HUES64 (cell line): ENCODE data around the gene CNEP1R1.

Experiments used
- H3K27ac ChIP-seq: 2 replicates; pipeline ENCODE4 v1.7.0; 2013; ENCODE audit warnings: low read depth, low read length, inconsistent platforms
- H3K27me3 ChIP-seq: 2 replicates; pipeline ENCODE4 v1.6.1; 2013; ENCODE audit warnings: mild to moderate bottlenecking, low read length; ENCODE audit not compliant: insufficient read depth
- H3K36me3 ChIP-seq: 2 replicates; pipeline ENCODE4 v1.6.1; 2013; ENCODE audit warnings: mild to moderate bottlenecking, low read length; ENCODE audit not compliant: insufficient read depth
- H3K4me1 ChIP-seq: 2 replicates; pipeline ENCODE4 v1.6.1; 2013; ENCODE audit warnings: mild to moderate bottlenecking, low read length, moderate library complexity; ENCODE audit not compliant: insufficient read depth
- H3K4me3 ChIP-seq: 2 replicates; pipeline ENCODE4 v1.5.1; 2013; ENCODE audit warnings: mild to moderate bottlenecking, low read length, moderate library complexity
- H3K9ac ChIP-seq: 2 replicates; pipeline ENCODE4 v1.6.1; 2013; ENCODE audit warnings: mild to moderate bottlenecking, low read depth, low read length
- H3K9me3 ChIP-seq: 2 replicates; pipeline ENCODE4 v1.6.1; 2013; ENCODE audit warnings: low read depth, low read length; ENCODE audit not compliant: insufficient read depth
- WGBS: fragments of 150-250, 120-280 bp; methylation state at CpG from one replicate; pipeline ENCODE4 v1.1.7; 2013; ENCODE audit warnings: missing lambda C conversion rate; 5-methylcytosine and 5-hydroxymethylcytosine counted together

CNEP1R1 gene

DNA sequence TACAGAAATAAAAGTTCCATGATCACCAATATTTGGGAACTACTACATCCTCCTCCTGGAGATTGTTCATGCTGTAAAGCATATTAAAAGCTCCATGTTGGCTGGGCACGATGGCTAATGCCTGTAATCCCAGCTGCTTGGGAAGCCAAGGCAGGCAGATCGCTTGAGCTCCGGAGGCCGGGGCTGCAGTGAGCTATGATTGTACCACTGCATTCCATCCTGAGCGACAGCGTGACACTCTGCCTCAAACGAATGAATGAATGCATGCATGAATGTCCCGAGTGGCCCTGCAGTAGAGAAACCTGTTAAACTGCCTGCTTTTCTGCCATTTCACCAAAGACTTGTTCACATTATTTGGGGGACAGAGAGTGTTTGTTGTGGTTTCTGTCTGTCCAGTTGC is 15.0 kb downstream of the CNEP1R1 start:
- H3K4me3 ChIP-seq = no peak overlapping the region
- H3K27ac ChIP-seq = no peak overlapping the region
- H3K9ac ChIP-seq = no peak overlapping the region
- H3K27me3 ChIP-seq = no peaks in the 10 kb centered on the region
- 0 out of 2 replicates have a peak, but pooled peaks cover 4% of the 10 kb centered on the region for H3K4me1 ChIP-seq
- H3K36me3 ChIP-seq = peaks cover 23% of the 10 kb centered on the region
- no peaks in the 10 kb centered on the region for H3K9me3 ChIP-seq
- WGBS = 79% methylated on average over 8 of the region's 8 CpGs

DNA sequence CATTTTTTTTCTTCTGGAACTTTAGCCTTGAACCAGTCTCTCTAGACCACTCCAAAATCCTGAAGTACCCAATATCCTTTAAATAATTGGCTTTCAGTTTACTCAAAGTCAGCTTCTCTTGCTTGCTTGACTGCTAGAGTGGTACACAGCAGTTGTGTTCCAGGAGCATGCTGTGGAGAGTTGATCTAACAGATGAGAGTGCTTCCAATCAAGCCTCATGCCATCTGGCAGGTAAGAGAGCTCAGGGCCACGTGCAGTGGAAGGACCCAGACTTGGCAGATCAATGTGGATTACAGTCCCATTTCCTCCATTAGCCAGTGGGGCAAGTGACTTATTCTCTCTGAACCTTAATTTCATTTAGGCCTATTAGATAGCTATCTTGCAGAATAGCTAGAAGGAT is 15.7 kb downstream of the CNEP1R1 start:
- H3K36me3 ChIP-seq = peaks cover 16% of the 10 kb centered on the region
- no peak overlapping the region for H3K4me3 ChIP-seq
- WGBS = 60% methylated on average over 1 of the region's 1 CpG
- no peak overlapping the region for H3K27ac ChIP-seq
- H3K9ac ChIP-seq = no peak overlapping the region
- H3K27me3 ChIP-seq = no peaks in the 10 kb centered on the region
- no peaks in the 10 kb centered on the region for H3K9me3 ChIP-seq
- 0 out of 2 replicates have a peak, but pooled peaks cover 4% of the 10 kb centered on the region for H3K4me1 ChIP-seq

DNA sequence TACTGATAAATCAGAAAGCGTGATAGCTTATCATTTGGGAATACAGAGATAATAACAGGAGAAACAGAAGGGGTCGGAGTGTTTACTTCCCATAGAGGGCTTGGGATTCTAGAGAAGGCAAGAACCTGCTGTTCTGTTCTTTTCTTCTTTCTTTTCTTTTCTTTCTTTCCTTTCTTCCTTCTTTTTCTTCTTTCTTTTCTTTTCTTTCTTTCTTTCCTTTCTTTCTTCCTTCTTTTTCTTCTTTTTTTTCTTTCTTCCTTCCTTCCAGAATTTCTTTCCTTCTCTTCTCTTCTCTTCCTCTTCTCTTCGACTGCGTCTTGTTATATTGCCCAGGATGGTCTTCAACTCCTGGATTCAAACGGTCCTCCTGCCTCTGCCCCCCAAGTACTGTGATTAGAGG is 18.3 kb downstream of the CNEP1R1 start:
- Histone ChIP-seq H3K9me3 (no peaks in the 10 kb centered on the region), H3K4me1 (0 out of 2 replicates have a peak, but pooled peaks cover 4% of the 10 kb centered on the region), H3K9ac (no peak overlapping the region), H3K4me3 (no peak overlapping the region), H3K27me3 (no peaks in the 10 kb centered on the region), H3K36me3 (no peaks in the 10 kb centered on the region), H3K27ac (no peak overlapping the region)
- WGBS = 90% methylated on average over 5 of the region's 5 CpGs

DNA sequence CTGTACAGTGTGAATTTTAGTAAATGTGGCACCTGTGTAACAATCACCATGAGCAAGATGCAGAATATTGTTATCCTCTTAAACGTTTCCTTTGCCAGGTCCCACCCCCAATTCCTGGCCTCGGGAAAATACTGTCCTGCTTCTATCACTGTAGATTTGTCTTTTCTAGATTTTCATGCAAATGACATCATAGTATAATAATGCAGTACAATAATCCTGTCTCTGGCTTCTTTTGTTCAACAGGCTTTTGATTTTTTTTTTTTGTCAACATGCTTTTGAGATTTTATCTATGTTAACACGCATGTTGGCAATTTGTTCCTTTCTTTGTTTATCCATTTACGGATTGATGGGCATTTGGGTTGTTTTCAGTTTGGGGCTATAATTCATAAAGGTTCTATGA is 20.4 kb downstream of the CNEP1R1 start:
- Histone ChIP-seq H3K36me3 (no peaks in the 10 kb centered on the region), H3K9ac (no peak overlapping the region), H3K27me3 (no peaks in the 10 kb centered on the region), H3K4me3 (no peak overlapping the region), H3K4me1 (no peaks in the 10 kb centered on the region), H3K27ac (no peak overlapping the region), H3K9me3 (no peaks in the 10 kb centered on the region)
- WGBS = 89% methylated on average over 4 of the region's 4 CpGs

DNA sequence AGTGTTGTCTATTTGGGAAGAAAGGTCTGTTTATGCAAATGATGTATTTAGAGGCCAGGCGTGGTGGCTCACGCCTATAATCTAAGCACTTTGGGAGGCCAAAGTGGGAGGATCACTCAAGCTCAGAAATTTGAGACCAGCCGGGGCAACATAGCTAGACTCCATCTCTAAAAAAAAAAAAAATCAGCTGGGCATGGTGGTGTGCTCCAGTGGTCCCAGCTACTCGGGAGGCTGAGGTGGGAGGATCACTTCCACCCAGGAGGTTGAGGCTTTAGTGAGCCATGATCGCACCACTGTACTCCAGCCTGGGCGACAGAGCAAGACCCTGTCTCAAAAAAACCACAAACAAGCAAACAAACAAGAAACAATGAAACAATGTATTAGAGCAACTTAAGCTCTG is 21.8 kb downstream of the CNEP1R1 start:
- 94% methylated on average over 6 of the region's 6 CpGs for WGBS
- H3K9me3 ChIP-seq = no peaks in the 10 kb centered on the region
- H3K27ac ChIP-seq = no peak overlapping the region

DNA sequence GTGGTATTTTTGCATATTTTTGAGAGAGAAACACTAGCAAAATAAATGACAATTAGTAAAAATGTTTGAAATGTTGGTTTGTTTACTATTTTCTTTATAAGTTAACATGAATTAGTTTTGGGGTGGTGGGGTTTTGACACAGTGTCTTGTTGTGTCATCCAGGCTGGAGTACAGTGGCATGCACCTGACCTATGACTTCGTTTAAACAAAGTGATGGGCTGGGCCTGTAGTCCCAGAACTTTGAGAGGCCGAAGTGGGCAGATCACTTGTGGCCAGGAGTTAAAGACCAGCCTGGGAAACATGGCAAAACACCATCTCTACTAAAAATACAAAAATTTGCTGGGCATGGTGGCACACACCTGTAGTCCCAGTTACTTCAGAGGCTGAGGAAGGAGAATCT is 22.8 kb downstream of the CNEP1R1 start:
- WGBS = 91% methylated on average over 2 of the region's 2 CpGs
- Histone ChIP-seq H3K4me1 (no peaks in the 10 kb centered on the region), H3K27me3 (no peaks in the 10 kb centered on the region), H3K9me3 (no peaks in the 10 kb centered on the region), H3K36me3 (no peaks in the 10 kb centered on the region), H3K9ac (no peak overlapping the region), H3K27ac (no peak overlapping the region), H3K4me3 (no peak overlapping the region)

More for the DNA sequence above, 21.8 kb downstream of the CNEP1R1 start:
- no peaks in the 10 kb centered on the region for H3K27me3 ChIP-seq
- H3K4me3 ChIP-seq = no peak overlapping the region
- H3K36me3 ChIP-seq = no peaks in the 10 kb centered on the region
- H3K9ac ChIP-seq = no peak overlapping the region
- H3K4me1 ChIP-seq = no peaks in the 10 kb centered on the region

DNA sequence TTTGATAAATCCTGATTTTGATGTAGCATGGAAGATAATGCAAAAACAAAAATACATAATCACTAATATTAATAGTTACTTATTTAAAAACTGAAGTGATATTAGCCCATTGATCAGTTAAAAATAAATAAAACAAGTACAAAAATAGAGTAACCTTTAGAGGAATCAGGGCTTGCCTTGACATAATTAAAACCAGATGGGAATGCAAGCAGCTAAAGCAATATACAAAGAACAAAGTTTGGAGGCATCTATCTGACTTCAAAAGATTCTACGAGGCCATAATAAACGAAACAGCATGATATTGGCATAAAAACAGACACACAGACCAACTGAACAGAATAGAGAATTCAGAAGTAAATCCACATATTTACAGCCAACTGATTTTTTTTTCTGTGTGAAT is 25.8 kb downstream of the CNEP1R1 start:
- no peak overlapping the region for H3K9ac ChIP-seq
- H3K9me3 ChIP-seq = no peaks in the 10 kb centered on the region
- WGBS = 81% methylated on average over 2 of the region's 2 CpGs
- no peak overlapping the region for H3K27ac ChIP-seq
- H3K27me3 ChIP-seq = no peaks in the 10 kb centered on the region
- H3K4me3 ChIP-seq = no peak overlapping the region
- H3K36me3 ChIP-seq = no peaks in the 10 kb centered on the region
- no peaks in the 10 kb centered on the region for H3K4me1 ChIP-seq

GRCh38 chr16:50056226-50056625 is 31.2 kb downstream of the CNEP1R1 start:
- 91% methylated on average over 3 of the region's 4 CpGs for WGBS
- Histone ChIP-seq H3K36me3 (no peaks in the 10 kb centered on the region), H3K4me3 (no peak overlapping the region), H3K27ac (no peak overlapping the region), H3K4me1 (no peaks in the 10 kb centered on the region), H3K9me3 (no peaks in the 10 kb centered on the region), H3K9ac (no peak overlapping the region), H3K27me3 (no peaks in the 10 kb centered on the region)

DNA sequence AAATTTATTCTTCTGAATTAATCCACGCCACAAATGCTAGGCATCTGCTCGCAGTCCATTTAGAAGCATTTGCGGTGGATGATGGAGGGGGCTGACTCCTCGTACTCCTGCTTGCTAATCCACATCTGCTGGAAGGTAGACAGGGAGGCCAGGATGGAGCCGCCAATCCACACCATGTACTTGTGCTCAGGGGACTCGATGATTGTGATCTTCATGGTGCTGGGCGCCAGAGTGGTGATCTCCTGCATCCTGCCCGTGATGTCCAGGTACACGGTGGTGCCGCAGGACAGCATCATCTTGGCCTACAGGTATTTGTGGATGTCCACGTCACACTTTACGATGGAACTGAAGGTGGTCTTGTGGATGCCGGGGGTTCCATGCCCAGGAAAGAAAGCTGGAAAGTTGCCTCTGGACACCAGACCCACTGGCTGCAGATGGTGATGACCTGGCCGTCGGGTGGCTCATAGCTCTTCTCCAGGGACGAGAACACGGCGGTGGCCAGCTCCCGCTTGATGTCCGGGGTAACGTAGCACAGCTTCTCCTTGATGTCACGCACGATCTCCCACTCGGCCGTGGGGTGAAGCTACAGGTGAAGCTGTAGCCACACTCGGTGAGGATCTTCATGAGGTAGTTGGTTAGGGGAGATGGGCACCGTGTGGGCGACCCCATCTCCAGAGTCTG is 33.2 kb downstream of the CNEP1R1 start:
- Histone ChIP-seq H3K4me1 (no peaks in the 10 kb centered on the region), H3K27ac (no peak overlapping the region), H3K9me3 (no peaks in the 10 kb centered on the region), H3K36me3 (no peaks in the 10 kb centered on the region), H3K27me3 (no peaks in the 10 kb centered on the region), H3K4me3 (no peak overlapping the region), H3K9ac (no peak overlapping the region)
- 96% methylated on average over 28 of the region's 28 CpGs for WGBS

DNA sequence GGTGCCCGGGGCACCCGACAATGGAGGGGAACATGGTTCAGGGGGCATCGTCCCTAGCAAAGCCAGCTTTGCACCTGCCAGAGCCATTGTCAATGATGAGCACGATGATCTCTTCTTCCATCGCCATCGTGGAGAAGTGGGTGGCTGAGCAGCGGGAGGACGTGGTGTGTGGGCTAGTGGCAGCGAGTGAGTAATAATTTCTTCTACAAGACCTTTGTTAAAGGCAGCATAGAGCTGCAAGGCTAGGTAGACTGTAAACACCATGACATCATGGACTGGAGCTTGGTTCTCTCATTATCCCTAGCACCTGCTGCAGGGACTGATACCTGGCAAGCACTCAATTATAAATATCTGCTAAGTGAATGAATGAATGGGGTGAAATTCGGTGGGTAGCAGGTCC is 34.1 kb downstream of the CNEP1R1 start:
- H3K27ac ChIP-seq = no peak overlapping the region
- H3K9ac ChIP-seq = no peak overlapping the region
- H3K4me1 ChIP-seq = no peaks in the 10 kb centered on the region
- H3K9me3 ChIP-seq = no peaks in the 10 kb centered on the region
- no peaks in the 10 kb centered on the region for H3K36me3 ChIP-seq
- no peak overlapping the region for H3K4me3 ChIP-seq
- no peaks in the 10 kb centered on the region for H3K27me3 ChIP-seq
- 92% methylated on average over 10 of the region's 10 CpGs for WGBS

- Histone ChIP-seq H3K27ac (no peak overlapping the region), H3K36me3 (no peaks in the 10 kb centered on the region), H3K4me1 (no peaks in the 10 kb centered on the region), H3K9ac (no peak overlapping the region), H3K9me3 (no peaks in the 10 kb centered on the region), H3K4me3 (no peak overlapping the region), H3K27me3 (no peaks in the 10 kb centered on the region)
- WGBS = 86% methylated on average over 3 of the region's 3 CpGs
These were observed 34.6 kb downstream of the CNEP1R1 start for GRCh38 chr16:50059669-50060068.

- Histone ChIP-seq H3K4me1 (no peaks in the 10 kb centered on the region), H3K36me3 (no peaks in the 10 kb centered on the region), H3K4me3 (no peak overlapping the region), H3K9ac (no peak overlapping the region), H3K27ac (no peak overlapping the region), H3K9me3 (no peaks in the 10 kb centered on the region), H3K27me3 (no peaks in the 10 kb centered on the region)
- WGBS = no CpG with 5 or more reads among the region's 1 CpG
These were observed 36.3 kb downstream of the CNEP1R1 start for GRCh38 chr16:50061326-50061725.
